GM12801 (cell line): ENCODE data around the gene IL16.

Experiments used
- TF ChIP-seq, protein P1 (sequence below): IDR thresholded peaks from one replicate; pipeline ENCODE4 v1.5.1; 2011; ENCODE audit warnings: control low read depth; ENCODE audit not compliant: insufficient read length; ENCODE audit errors: extremely low read depth

Gene IL16

DNA sequence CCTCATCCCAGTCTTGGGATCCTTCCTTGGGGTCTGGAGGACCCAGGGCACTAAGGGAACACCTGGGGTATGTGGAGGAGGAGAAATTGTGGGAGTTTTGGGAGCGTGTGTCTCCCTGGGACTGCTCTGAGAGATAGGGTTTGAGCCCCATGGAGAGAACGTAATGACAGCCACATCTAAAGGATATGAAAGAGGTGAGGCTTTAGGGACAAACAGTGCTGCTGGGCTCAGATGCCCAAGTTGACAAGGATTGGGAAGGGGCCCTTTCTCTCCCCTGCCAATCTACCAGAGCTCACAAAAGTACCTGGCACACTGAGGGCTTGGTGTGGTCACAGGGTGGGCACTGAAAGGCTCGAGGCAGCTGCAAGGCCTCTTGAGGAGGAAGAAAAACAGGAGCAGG lies 140.6 kb downstream of the IL16 start:
- TF ChIP-seq, protein P1, sequence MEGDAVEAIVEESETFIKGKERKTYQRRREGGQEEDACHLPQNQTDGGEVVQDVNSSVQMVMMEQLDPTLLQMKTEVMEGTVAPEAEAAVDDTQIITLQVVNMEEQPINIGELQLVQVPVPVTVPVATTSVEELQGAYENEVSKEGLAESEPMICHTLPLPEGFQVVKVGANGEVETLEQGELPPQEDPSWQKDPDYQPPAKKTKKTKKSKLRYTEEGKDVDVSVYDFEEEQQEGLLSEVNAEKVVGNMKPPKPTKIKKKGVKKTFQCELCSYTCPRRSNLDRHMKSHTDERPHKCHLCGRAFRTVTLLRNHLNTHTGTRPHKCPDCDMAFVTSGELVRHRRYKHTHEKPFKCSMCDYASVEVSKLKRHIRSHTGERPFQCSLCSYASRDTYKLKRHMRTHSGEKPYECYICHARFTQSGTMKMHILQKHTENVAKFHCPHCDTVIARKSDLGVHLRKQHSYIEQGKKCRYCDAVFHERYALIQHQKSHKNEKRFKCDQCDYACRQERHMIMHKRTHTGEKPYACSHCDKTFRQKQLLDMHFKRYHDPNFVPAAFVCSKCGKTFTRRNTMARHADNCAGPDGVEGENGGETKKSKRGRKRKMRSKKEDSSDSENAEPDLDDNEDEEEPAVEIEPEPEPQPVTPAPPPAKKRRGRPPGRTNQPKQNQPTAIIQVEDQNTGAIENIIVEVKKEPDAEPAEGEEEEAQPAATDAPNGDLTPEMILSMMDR, result no peak

DNA sequence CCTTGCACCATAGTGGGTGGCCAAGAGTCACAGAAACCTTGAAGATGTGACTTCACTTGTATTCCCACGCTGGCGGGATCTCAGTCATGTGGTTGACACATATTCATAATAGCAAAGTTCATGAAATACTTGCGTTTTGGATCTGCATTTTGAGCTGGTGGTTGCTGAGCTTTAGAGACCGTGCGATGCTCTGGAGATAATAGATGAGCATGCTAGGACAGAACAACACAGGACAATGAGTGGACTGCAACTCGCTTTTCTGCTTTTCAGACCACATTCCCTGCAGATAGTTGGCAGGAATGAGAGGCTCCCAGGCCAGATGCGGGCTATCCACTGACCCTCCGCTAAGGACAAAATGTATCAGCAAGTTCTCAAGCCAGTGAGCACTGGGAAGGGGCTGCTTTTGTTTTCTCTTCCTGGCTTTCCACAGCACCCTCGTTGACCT lies 141.1 kb downstream of the IL16 start:
- TF ChIP-seq, protein P1, result no peak

DNA sequence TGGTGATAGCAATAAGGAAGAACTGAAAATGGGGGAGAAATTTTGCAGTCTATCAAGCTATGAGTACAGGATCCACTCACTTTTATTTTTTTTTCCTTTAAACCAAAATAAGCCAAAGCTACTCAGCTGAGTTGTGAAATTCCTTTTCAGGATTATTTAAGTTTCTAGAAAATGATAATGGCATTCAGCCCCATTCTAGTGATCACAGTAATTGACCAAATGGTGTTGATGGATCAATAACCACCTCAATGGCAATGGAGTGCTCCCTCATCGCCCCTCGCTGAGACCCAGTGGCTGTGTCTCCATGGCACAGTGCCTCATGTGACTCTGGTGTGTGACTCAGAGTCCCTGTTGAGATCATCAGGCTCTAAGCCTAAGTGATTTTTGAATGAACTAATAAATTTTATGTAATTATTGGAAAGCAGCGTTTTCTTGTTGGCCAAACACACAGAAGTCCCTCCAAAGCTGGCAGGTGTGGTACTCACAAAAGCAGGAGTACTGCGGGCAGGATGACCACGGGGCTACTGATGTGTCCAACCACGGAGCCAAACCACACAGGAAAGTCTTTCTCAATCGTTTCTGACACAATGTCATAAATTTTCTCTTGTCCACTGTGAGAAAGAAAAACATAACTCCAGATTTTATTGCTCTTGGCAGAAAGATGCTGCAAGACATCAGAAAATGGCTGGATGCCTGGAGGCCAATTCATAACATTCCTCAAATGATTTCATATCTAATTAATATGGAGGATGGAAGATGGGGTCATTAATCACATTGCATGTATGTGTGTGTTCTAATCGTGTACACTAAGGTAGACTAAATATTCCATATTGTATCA lies 141.7 kb downstream of the IL16 start:
- TF ChIP-seq, protein P1, result no peak

DNA sequence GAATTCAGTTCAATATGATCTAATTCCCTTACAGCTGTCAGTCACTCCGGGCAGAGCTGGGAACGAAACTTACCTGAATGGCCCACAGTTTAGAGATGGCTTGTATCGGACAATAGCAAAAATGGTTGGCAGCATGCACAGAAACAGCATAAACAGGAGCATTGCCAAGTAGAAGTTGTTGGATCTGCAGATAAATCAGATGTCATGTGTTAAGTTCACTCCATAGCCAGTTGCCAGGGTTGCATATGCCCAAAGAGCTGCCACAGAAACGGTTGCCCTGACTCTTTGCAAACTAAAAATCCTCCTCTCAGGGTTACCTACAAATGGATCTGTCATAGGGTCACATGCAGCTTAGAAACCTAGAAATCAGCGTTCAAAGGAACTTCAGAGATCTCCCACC lies 142.6 kb downstream of the IL16 start:
- TF ChIP-seq, protein P1, result no peak

DNA sequence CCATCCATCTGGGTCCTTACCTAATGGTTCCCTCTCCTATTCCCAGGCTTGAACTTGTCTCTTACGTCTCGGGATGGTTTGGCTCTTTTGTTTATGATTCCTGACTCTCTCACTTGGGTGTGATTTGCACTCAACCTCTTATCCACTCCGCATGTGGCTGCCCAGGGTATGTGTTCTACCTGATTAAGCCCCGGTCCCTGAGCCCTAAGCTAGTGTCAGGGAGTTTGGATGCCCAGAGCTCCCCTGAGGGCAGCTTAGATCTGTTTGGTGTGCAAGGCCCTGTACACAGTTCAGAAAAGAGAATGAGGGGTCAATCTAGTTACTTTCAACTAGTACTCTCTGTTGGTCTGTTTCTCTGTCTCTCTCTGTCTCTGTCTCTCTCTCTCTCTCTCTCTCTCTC lies 143.2 kb downstream of the IL16 start:
- TF ChIP-seq, protein P1, result no peak

DNA sequence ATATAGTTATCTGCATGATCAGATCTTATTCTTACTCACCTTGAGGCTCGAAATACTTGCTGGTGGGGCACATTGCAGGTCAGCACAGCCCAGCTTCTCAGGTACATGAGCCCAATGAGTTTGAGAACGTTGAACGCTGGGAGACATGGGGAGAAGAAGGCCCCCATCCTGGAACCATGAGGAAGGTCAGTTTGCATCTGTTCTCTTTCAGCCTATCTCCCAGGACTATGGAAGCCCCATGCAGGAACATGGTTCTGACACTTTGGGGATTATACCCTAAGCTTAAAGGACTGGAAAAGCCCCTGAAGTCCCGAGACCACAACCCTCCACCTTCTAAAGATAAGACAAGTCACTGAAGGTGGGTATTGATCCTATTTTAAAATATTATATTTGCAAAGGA lies 144.7 kb downstream of the IL16 start:
- TF ChIP-seq, protein P1, result no peak

DNA sequence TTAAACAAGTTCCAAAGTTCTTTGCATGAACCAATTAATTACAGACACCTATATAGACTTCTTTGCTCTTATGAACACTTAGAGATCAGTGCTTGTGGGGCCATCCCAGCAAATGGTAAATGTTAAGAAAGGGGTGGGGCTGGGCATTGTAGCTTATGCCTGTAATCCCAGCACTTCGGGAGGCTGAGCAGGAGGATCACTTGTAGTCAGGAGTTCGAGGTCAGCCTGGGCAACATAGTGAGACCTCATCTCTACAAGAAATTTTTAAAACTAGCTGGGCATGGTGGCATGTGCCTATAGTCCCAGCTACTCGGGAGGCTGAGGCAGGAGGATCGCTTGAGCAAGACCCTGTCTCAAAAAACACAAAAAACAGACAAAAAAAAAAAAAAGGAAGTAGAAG lies 146.7 kb downstream of the IL16 start:
- TF ChIP-seq, protein P1, result no peak
